Lower leg skin (tissue), 3 donors: ENCODE measurements around the gene TMCC2.
"Not testable (repeated sequence)": the region's sequence is repeated elsewhere in the genome, so short reads cannot be mapped to it uniquely, and the experiment has no call there.

Experiments
- POLR2A ChIP-seq, 2 donors: fragments of 450-650 bp; IDR thresholded peaks; one replicate each; pipeline ENCODE4 v1.6.1; 2016 to 2017; ENCODE audit warnings: antibody characterized with exemption in 2 of 2, mild to moderate bottlenecking in 1 of 2, moderate library complexity in 1 of 2
- TF ChIP-seq, protein P1 (sequence below), 3 donors: fragments of 450-650 bp; IDR thresholded peaks; one replicate each; pipeline ENCODE4 v1.5.1; 2016; ENCODE audit warnings: antibody characterized with exemption in 3 of 3, mild to moderate bottlenecking in 3 of 3, moderate library complexity in 2 of 3

DNA sequence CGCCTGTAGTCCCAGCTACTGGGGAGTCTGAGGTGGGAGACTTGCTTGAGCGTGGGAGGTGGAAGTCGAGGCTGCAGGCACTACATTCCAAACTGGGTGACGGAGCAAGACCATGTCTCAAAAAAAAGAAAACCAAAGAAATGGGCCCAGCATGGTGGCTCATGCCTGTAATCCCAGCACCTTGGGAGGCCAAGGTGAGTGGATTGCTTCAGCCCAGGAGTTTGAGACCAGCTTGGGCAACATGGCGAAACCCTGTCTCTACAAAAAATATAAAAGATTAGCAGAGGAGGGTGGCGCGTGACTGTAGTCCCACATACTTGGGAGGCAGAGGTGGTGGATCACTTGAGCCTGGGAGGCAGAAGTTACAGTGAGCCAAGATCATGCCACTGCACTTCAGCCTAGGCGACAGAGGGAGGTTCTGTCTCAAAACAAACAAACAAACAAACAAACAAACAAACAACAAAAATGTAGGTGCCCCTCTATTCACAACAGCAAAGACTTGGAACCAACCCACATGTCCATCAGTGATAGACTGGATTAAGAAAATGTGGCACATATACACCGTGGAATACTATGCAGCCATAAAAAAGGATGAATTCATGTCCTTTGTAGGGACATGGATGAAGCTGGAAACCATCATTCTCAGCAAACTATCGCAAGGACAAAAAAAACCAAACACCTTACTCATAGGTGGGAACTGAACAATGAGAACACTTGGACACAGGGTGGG lies 53.1 kb downstream of the TMCC2 start:
- TF ChIP-seq, protein P1, sequence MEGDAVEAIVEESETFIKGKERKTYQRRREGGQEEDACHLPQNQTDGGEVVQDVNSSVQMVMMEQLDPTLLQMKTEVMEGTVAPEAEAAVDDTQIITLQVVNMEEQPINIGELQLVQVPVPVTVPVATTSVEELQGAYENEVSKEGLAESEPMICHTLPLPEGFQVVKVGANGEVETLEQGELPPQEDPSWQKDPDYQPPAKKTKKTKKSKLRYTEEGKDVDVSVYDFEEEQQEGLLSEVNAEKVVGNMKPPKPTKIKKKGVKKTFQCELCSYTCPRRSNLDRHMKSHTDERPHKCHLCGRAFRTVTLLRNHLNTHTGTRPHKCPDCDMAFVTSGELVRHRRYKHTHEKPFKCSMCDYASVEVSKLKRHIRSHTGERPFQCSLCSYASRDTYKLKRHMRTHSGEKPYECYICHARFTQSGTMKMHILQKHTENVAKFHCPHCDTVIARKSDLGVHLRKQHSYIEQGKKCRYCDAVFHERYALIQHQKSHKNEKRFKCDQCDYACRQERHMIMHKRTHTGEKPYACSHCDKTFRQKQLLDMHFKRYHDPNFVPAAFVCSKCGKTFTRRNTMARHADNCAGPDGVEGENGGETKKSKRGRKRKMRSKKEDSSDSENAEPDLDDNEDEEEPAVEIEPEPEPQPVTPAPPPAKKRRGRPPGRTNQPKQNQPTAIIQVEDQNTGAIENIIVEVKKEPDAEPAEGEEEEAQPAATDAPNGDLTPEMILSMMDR (IDR thresholded peaks at IDR 0.05): not testable (repeated sequence)
- not testable (repeated sequence) for TF ChIP-seq POLR2A (IDR thresholded peaks at IDR 0.05)
